ENCODE data around the gene FGFBP3.

FGFBP3 gene

GRCh38 chr10:91931526-91932190 is 22.4 kb upstream of the FGFBP3 start:
- peaks cover 16 to 28% of the 10 kb centered on the region in 2 donors for H3K36me3 ChIP-seq (ENCODE audit: control insufficient read depth in 1 of 2, insufficient read depth in 2 of 2, low read length in 2 of 2)
- no peaks in the 10 kb centered on the region for H3K9me3 ChIP-seq (ENCODE audit: control insufficient read depth in 1 of 2, low read length in 2 of 2)
- H3K4me3 ChIP-seq (ENCODE audit: low read depth in 1 of 2, low read length in 2 of 2) = no peak overlapping the region
- no peak overlapping the region for H3K27ac ChIP-seq (ENCODE audit: low read depth, low read length)
- no peak overlapping the region for H3K9ac ChIP-seq (ENCODE audit: low read depth in 1 of 2, low read length in 2 of 2)
- no peaks in the 10 kb centered on the region for H3K27me3 ChIP-seq (ENCODE audit: control insufficient read depth in 1 of 2, insufficient read depth in 2 of 2, low read length in 2 of 2)
- H3K4me1 ChIP-seq (ENCODE audit: control insufficient read depth in 1 of 2, insufficient read depth in 2 of 2, low read length in 2 of 2) = peaks cover 6 to 9% of the 10 kb centered on the region in 2 donors

DNA sequence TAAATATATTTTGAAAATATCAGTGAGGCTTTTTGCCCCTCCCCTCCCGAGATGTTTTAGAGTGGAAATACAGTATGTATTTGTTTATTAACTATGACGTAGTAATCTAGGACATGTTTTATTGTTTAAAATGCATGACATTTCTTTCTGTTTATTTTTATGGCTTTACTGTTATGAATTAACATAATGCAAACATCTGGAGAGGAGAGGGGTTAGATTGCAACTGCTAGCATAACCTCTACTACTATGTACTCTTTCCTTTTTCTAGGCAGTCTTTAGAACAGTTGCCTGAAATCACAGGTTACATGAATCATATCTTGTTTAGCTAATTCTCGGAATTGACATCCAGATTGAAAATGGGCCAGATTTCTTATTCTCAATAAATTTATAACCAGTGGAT is 21.7 kb upstream of the FGFBP3 start:
- H3K36me3 ChIP-seq (ENCODE audit: control insufficient read depth in 1 of 2, insufficient read depth in 2 of 2, low read length in 2 of 2) = peaks cover 10 to 20% of the 10 kb centered on the region in 2 donors
- peaks cover 9 to 16% of the 10 kb centered on the region in 2 donors for H3K4me1 ChIP-seq (ENCODE audit: control insufficient read depth in 1 of 2, insufficient read depth in 2 of 2, low read length in 2 of 2)
- no peak overlapping the region for H3K27ac ChIP-seq (ENCODE audit: low read depth, low read length)
- no peaks in the 10 kb centered on the region for H3K27me3 ChIP-seq (ENCODE audit: control insufficient read depth in 1 of 2, insufficient read depth in 2 of 2, low read length in 2 of 2)
- no peak overlapping the region for H3K9ac ChIP-seq (ENCODE audit: low read depth in 1 of 2, low read length in 2 of 2)
- H3K9me3 ChIP-seq (ENCODE audit: control insufficient read depth in 1 of 2, low read length in 2 of 2) = no peaks in the 10 kb centered on the region
- no peak overlapping the region for H3K4me3 ChIP-seq (ENCODE audit: low read depth in 1 of 2, low read length in 2 of 2)

GRCh38 chr10:91925022-91925320 is 15.7 kb upstream of the FGFBP3 start:
- H3K27ac ChIP-seq (ENCODE audit: low read depth, low read length) = no peak overlapping the region
- H3K9me3 ChIP-seq (ENCODE audit: control insufficient read depth in 1 of 2, low read length in 2 of 2) = no peaks in the 10 kb centered on the region
- H3K27me3 ChIP-seq (ENCODE audit: control insufficient read depth in 1 of 2, insufficient read depth in 2 of 2, low read length in 2 of 2) = no peaks in the 10 kb centered on the region
- H3K36me3 ChIP-seq (ENCODE audit: control insufficient read depth in 1 of 2, insufficient read depth in 2 of 2, low read length in 2 of 2) = no peaks in the 10 kb centered on the region
- peaks cover 14 to 20% of the 10 kb centered on the region in 2 donors for H3K4me1 ChIP-seq (ENCODE audit: control insufficient read depth in 1 of 2, insufficient read depth in 2 of 2, low read length in 2 of 2)
- H3K9ac ChIP-seq (ENCODE audit: low read depth in 1 of 2, low read length in 2 of 2) = peak overlapping the region in 1 of 2 donors; percentile 93
- peak overlapping the region; percentile 97 to 99 for H3K4me3 ChIP-seq (ENCODE audit: low read depth in 1 of 2, low read length in 2 of 2)

DNA sequence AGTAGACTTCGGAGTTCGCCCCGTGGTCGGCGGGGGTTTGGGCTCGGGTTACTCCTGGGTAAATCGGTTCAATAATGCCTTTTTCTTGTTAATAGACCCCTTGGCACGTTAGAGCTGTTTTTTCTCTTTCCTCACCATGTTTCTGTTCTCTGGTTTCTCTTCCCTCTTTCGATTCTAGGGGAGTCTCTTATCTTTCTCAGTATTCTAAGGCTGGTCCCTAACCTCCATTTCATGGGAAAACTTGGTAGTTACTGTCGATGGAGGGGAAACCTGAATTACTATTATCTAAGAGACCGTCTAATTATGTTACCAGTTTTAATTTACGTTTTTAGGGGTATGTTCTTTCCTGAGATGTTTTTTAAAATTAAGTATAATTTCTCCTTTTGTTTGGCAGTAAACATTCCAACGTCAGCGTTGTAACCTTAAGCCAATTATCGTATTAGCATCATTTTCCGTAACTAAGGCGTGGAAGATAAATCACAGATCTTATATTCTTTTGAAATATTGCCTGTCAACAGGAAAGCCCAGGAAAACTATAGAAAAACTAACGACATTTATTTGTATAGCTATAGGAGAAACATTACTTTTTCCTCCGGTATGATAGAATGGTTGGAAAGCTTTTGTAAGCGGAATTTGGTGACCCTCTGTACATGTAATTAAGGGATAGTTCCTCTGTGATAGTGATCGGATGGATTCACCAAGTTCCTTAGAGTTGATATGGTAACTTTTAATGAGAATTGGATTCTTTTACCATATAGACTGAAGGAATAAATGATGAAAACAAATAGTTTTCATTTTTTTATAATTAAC is 15.1 kb upstream of the FGFBP3 start:
- Histone ChIP-seq H3K4me1 (ENCODE audit: control insufficient read depth in 1 of 2, insufficient read depth in 2 of 2, low read length in 2 of 2) (peaks cover 14 to 20% of the 10 kb centered on the region in 2 donors), H3K4me3 (ENCODE audit: low read depth in 1 of 2, low read length in 2 of 2) (peak overlapping the region; percentile 97 to 99), H3K27ac (ENCODE audit: low read depth, low read length) (peak overlapping the region; percentile 95), H3K36me3 (ENCODE audit: control insufficient read depth in 1 of 2, insufficient read depth in 2 of 2, low read length in 2 of 2) (no peaks in the 10 kb centered on the region), H3K9me3 (ENCODE audit: control insufficient read depth in 1 of 2, low read length in 2 of 2) (no peaks in the 10 kb centered on the region), H3K9ac (ENCODE audit: low read depth in 1 of 2, low read length in 2 of 2) (peak overlapping the region; percentile 93), H3K27me3 (ENCODE audit: control insufficient read depth in 1 of 2, insufficient read depth in 2 of 2, low read length in 2 of 2) (no peaks in the 10 kb centered on the region)

DNA sequence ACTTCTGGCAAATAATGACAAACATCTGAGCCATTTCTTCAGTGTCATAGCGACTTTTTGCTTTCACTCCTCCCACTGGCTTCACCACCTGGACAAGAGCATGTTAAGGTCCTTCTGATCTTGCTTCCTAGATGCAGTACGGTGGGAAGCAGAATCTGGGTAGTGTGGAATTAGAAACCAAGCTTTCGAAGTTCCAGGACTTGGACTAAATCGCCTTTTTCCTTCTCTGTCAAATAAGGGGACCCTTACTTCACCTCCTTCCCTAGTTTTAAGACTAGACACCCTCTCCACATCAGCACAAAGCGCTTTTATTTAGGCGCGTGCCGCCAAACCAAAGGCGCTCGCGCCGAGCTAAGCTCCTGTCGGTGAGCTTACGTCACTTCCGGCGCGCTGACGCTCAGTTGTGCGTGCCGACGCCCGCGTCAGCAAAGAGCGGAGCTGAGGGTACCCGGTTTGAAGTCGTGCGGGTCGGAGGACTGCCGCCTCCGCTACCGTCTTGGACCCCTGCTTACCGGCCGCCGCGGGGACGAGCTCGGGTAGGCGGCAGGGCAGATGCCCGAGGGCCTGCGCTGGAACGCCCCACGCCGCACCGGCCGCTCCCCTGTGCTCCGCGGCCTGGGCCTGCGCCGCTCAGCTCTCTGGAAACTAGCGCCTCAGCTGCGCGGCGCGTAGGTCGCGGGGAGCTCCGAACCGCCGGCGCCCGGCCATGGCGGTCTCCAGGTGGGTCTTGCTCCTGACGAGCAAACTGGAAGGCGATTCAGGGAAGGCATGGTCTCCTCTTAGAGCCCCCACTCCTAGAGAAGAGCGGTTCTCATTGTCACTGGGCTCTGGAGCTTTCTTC is 14.3 kb upstream of the FGFBP3 start, which contains the start of gene BTAF1:
Gene BTAF1 (plus strand): TSS at position 400 of the 841 bp plus-strand sequence. CDS start 307 bp downstream, at position 707.
- Histone ChIP-seq H3K4me1 (ENCODE audit: control insufficient read depth in 1 of 2, insufficient read depth in 2 of 2, low read length in 2 of 2) (peaks cover 14 to 20% of the 10 kb centered on the region in 2 donors), H3K9me3 (ENCODE audit: control insufficient read depth in 1 of 2, low read length in 2 of 2) (no peaks in the 10 kb centered on the region), H3K27ac (ENCODE audit: low read depth, low read length) (peak within 1 kb of the TSS; percentile 95), H3K27me3 (ENCODE audit: control insufficient read depth in 1 of 2, insufficient read depth in 2 of 2, low read length in 2 of 2) (no peaks in the 10 kb centered on the region), H3K9ac (ENCODE audit: low read depth in 1 of 2, low read length in 2 of 2) (peak within 1 kb of the TSS; percentile 93), H3K4me3 (ENCODE audit: low read depth in 1 of 2, low read length in 2 of 2) (peak within 1 kb of the TSS; percentile 97 to 99), H3K36me3 (ENCODE audit: control insufficient read depth in 1 of 2, insufficient read depth in 2 of 2, low read length in 2 of 2) (no peaks in the 10 kb centered on the region)

DNA sequence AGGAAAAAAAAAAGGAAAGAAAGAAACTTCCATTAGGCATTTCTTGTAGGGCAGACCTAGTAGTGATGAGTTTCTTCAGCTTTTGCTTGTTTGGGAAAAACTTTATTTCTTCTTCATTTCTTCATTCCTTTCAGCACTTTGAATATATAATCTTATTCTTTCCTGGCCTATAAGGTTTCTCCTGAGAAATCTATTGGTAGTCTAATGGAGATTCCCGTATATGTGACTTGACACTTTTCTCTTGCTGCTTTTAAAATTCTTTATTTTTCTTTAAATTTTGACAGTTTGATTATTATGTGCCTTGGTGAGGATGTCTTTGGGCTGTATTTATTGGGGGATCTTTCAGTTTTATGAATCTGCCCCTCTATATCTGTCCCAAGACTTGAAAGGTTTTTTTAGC is 10.4 kb upstream of the FGFBP3 start:
- Histone ChIP-seq H3K36me3 (ENCODE audit: control insufficient read depth in 1 of 2, insufficient read depth in 2 of 2, low read length in 2 of 2) (no peaks in the 10 kb centered on the region), H3K27me3 (ENCODE audit: control insufficient read depth in 1 of 2, insufficient read depth in 2 of 2, low read length in 2 of 2) (no peaks in the 10 kb centered on the region), H3K9me3 (ENCODE audit: control insufficient read depth in 1 of 2, low read length in 2 of 2) (no peaks in the 10 kb centered on the region), H3K4me1 (ENCODE audit: control insufficient read depth in 1 of 2, insufficient read depth in 2 of 2, low read length in 2 of 2) (peaks cover 0 to 6% of the 10 kb centered on the region in 2 donors), H3K27ac (ENCODE audit: low read depth, low read length) (no peak overlapping the region), H3K4me3 (ENCODE audit: low read depth in 1 of 2, low read length in 2 of 2) (no peak overlapping the region), H3K9ac (ENCODE audit: low read depth in 1 of 2, low read length in 2 of 2) (no peak overlapping the region)

- no peaks in the 10 kb centered on the region for H3K36me3 ChIP-seq (ENCODE audit: control insufficient read depth in 1 of 2, insufficient read depth in 2 of 2, low read length in 2 of 2)
- H3K4me3 ChIP-seq (ENCODE audit: low read depth in 1 of 2, low read length in 2 of 2) = no peak overlapping the region
- H3K9me3 ChIP-seq (ENCODE audit: control insufficient read depth in 1 of 2, low read length in 2 of 2) = no peaks in the 10 kb centered on the region
- no peaks in the 10 kb centered on the region for H3K27me3 ChIP-seq (ENCODE audit: control insufficient read depth in 1 of 2, insufficient read depth in 2 of 2, low read length in 2 of 2)
- H3K27ac ChIP-seq (ENCODE audit: low read depth, low read length) = no peak overlapping the region
- peaks cover 10 to 12% of the 10 kb centered on the region in 2 donors for H3K4me1 ChIP-seq (ENCODE audit: control insufficient read depth in 1 of 2, insufficient read depth in 2 of 2, low read length in 2 of 2)
- no peak overlapping the region for H3K9ac ChIP-seq (ENCODE audit: low read depth in 1 of 2, low read length in 2 of 2)
Measured at GRCh38 chr10:91910467-91910866, 1.2 kb upstream of the FGFBP3 start.

GRCh38 chr10:91908337-91909116 is 759 bp downstream of the FGFBP3 start:
- Histone ChIP-seq H3K27ac (ENCODE audit: low read depth, low read length) (no peak overlapping the region), H3K9ac (ENCODE audit: low read depth in 1 of 2, low read length in 2 of 2) (peak overlapping the region; percentile 69 to 74), H3K36me3 (ENCODE audit: control insufficient read depth in 1 of 2, insufficient read depth in 2 of 2, low read length in 2 of 2) (no peaks in the 10 kb centered on the region), H3K4me3 (ENCODE audit: low read depth in 1 of 2, low read length in 2 of 2) (peak overlapping the region; percentile 81 to 88), H3K4me1 (ENCODE audit: control insufficient read depth in 1 of 2, insufficient read depth in 2 of 2, low read length in 2 of 2) (peaks cover 10 to 12% of the 10 kb centered on the region in 2 donors), H3K9me3 (ENCODE audit: control insufficient read depth in 1 of 2, low read length in 2 of 2) (no peaks in the 10 kb centered on the region), H3K27me3 (ENCODE audit: control insufficient read depth in 1 of 2, insufficient read depth in 2 of 2, low read length in 2 of 2) (no peaks in the 10 kb centered on the region)

- Histone ChIP-seq H3K9ac (ENCODE audit: low read depth in 1 of 2, low read length in 2 of 2) (peak overlapping the region; percentile 69 to 74), H3K27me3 (ENCODE audit: control insufficient read depth in 1 of 2, insufficient read depth in 2 of 2, low read length in 2 of 2) (no peaks in the 10 kb centered on the region), H3K36me3 (ENCODE audit: control insufficient read depth in 1 of 2, insufficient read depth in 2 of 2, low read length in 2 of 2) (no peaks in the 10 kb centered on the region), H3K27ac (ENCODE audit: low read depth, low read length) (no peak overlapping the region), H3K4me3 (ENCODE audit: low read depth in 1 of 2, low read length in 2 of 2) (peak overlapping the region; percentile 81 to 88), H3K4me1 (ENCODE audit: control insufficient read depth in 1 of 2, insufficient read depth in 2 of 2, low read length in 2 of 2) (peaks cover 10 to 12% of the 10 kb centered on the region in 2 donors), H3K9me3 (ENCODE audit: control insufficient read depth in 1 of 2, low read length in 2 of 2) (no peaks in the 10 kb centered on the region)
Measured at GRCh38 chr10:91907914-91908336, 1.4 kb downstream of the FGFBP3 start.

Measured in duodenal mucosa (tissue), 2 donors.